HepG2 (cell line): ENCODE data around the gene DBN1. TPM values are rescaled to one million over a fixed set of nuclear protein-coding genes. Genes with fewer than 3 reads are reported as not detected.

Experiments used
- ATF7 ChIP-seq, 2 experiments: fragments of 450-650 bp in 1 of 2; sonication (generic) in 1 of 2; formaldehyde crosslinking in 1 of 2; IDR thresholded peaks; 2 replicates each; pipeline versions ENCODE4 v1.4.0 to v1.6.1; 2016 to 2020; ENCODE audit warnings: antibody characterized with exemption in 1 of 2, mild to moderate bottlenecking in 1 of 2, missing genetic modification reagents in 1 of 2
- CBX5 ChIP-seq: sonication (generic); formaldehyde crosslinking; IDR thresholded peaks from 2 replicates; pipeline ENCODE4 v1.4.0; 2020; ENCODE audit warnings: missing genetic modification reagents, borderline replicate concordance
- ETV5 ChIP-seq: IDR thresholded peaks from 2 replicates; pipeline ENCODE4 v1.6.1; 2018; ENCODE audit warnings: missing biosample characterization, missing genetic modification reagents, inconsistent platforms, borderline replicate concordance
- HMG20B ChIP-seq: conservative IDR thresholded peaks from 2 replicates; pipeline ENCODE4 v1.6.1; 2016; ENCODE audit warnings: missing genetic modification reagents, missing compliant biosample characterization
- HNRNPH1 ChIP-seq: fragments of 200-400 bp; formaldehyde crosslinking; optimal IDR thresholded peaks from 2 replicates; pipeline ENCODE3; 2017; ENCODE audit warnings: mild to moderate bottlenecking, low read depth, low read length
- MAF1 ChIP-seq: sonication (generic); formaldehyde crosslinking; IDR thresholded peaks from 2 replicates; pipeline ENCODE4 v1.5.0; 2020; ENCODE audit warnings: missing genetic modification reagents, borderline replicate concordance
- RCOR2 ChIP-seq: IDR thresholded peaks from 2 replicates; pipeline ENCODE4 v1.6.1; 2016; ENCODE audit warnings: missing biosample characterization, missing genetic modification reagents
- RFX1 ChIP-seq: fragments of 450-650 bp; IDR thresholded peaks from 2 replicates; pipeline ENCODE4 v1.6.1; 2017
- ZFP36L2 ChIP-seq: sonication (generic); formaldehyde crosslinking; IDR thresholded peaks from 2 replicates; pipeline ENCODE4 v1.4.0; 2020; ENCODE audit warnings: missing genetic modification reagents
- ZFX ChIP-seq: sonication (generic); formaldehyde crosslinking; IDR thresholded peaks from 2 replicates; pipeline ENCODE4 v1.4.0; 2020; ENCODE audit warnings: mild to moderate bottlenecking, low read depth, missing genetic modification reagents, moderate library complexity
- ZFYVE20 ChIP-seq: sonication (generic); formaldehyde crosslinking; IDR thresholded peaks from 2 replicates; pipeline ENCODE4 v1.8.0; 2023; ENCODE audit warnings: low read depth, mild to moderate bottlenecking, moderate library complexity, missing genetic modification reagents, borderline replicate concordance
- ZIK1 ChIP-seq: sonication (generic); formaldehyde crosslinking; IDR thresholded peaks from 2 replicates; pipeline ENCODE4 v1.5.0; 2020; ENCODE audit warnings: mild to moderate bottlenecking, low read depth, missing genetic modification reagents, borderline replicate concordance
- ZNF274 ChIP-seq: sonication (generic); formaldehyde crosslinking; IDR thresholded peaks from 2 replicates; pipeline ENCODE4 v1.5.1; 2020; ENCODE audit warnings: mild to moderate bottlenecking, missing genetic modification reagents
- ZNF547 ChIP-seq: sonication (generic); formaldehyde crosslinking; IDR thresholded peaks from 2 replicates; pipeline ENCODE4 v1.5.1; 2020; ENCODE audit warnings: mild to moderate bottlenecking, missing genetic modification reagents
- ZNF598 ChIP-seq: sonication (generic); formaldehyde crosslinking; IDR thresholded peaks from 2 replicates; pipeline ENCODE4 v1.5.1; 2020; ENCODE audit warnings: mild to moderate bottlenecking, missing genetic modification reagents, borderline replicate concordance
- polyA plus RNA-seq, 8 experiments: library from polyadenylated mRNA; depleted of rRNA in 3 of 8; stranded (reverse) in 7 of 8; unstranded in 1 of 8; fragments of >200 nt; fragmentation: Illumina TruSeq in 4 of 8; extraction: Trizol in 4 of 8; gene quantifications; 2 replicates each; pipeline versions ENCODE4 v1.2.1 to v1.2.3, GENCODE V29; 2011 to 2016; ENCODE audit warnings: low read depth in 4 of 8, missing spikeins in 1 of 8, mixed read lengths in 1 of 8; ENCODE audit not compliant: insufficient read depth in 1 of 8
- total RNA-seq, 5 experiments: library from RNA; depleted of rRNA; stranded (reverse); fragments of >200 nt; fragmentation: Illumina TruSeq; extraction: Trizol; gene quantifications; 2 replicates each; pipeline ENCODE4 v1.2.3, GENCODE V29; 2016; ENCODE audit warnings: low read depth in 1 of 5
- TF ChIP-seq, protein P1 (sequence below): sonication (generic); formaldehyde crosslinking; conservative IDR thresholded peaks from 2 replicates; pipeline ENCODE4 v1.5.0; 2020; ENCODE audit warnings: missing genetic modification reagents
- TF ChIP-seq, protein P2 (sequence below): IDR thresholded peaks from 2 replicates; pipeline ENCODE4 v1.6.1; 2012; ENCODE audit warnings: inconsistent platforms
- TF ChIP-seq, protein P3 (sequence below): IDR thresholded peaks from 2 replicates; pipeline ENCODE4 v1.6.1; 2016
- TF ChIP-seq, protein P4 (sequence below): sonication (generic); formaldehyde crosslinking; IDR thresholded peaks from 2 replicates; pipeline ENCODE4 v1.4.0; 2020; ENCODE audit warnings: mild to moderate bottlenecking, missing genetic modification reagents
- TF ChIP-seq, protein P5 (sequence below): IDR thresholded peaks from 2 replicates; pipeline ENCODE4 v1.6.1; 2016; ENCODE audit warnings: mild to moderate bottlenecking
- TF ChIP-seq, protein P6 (sequence below): sonication (generic); formaldehyde crosslinking; IDR thresholded peaks from 2 replicates; pipeline ENCODE4 v1.9.0; 2022; ENCODE audit warnings: missing genetic modification reagents, mild to moderate bottlenecking, borderline replicate concordance

Gene DBN1
- total and polyA plus RNA-seq, 2 of the 13 experiments (the other 11 are each of a cell fraction or from before 2014, with no cell fraction given) = 27.0 to 37.3 TPM

DNA sequence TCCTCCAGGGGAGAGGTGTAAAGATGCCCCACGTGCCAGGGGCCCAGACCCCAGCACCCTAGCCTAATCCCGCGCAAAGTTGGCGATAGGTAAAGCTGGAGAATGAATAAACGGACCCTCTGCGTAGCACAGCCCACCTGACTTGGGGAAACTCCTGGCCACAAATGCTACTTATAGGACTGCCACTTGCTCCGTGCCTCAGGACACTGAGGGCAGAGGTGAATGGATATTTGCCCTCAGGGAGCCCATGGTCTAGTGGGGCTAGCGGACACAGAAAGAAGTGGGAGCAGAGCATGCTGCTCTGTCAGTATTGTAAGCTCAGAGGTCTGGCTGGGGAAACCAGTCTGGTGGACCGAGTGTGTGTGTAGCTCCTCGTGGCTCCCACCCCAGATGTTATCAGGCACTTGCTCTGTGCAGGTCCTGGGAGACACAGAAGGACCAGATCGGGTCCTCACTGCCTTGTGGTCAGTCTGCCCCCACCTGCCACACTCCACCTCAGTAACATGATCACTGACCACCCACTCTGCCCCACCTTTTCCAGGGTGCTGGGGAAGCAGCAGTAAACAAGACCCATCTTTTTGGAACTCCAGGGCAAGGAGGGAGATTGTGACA, 46.1 kb downstream of the DBN1 start (continued):
- TF ChIP-seq, protein P1, sequence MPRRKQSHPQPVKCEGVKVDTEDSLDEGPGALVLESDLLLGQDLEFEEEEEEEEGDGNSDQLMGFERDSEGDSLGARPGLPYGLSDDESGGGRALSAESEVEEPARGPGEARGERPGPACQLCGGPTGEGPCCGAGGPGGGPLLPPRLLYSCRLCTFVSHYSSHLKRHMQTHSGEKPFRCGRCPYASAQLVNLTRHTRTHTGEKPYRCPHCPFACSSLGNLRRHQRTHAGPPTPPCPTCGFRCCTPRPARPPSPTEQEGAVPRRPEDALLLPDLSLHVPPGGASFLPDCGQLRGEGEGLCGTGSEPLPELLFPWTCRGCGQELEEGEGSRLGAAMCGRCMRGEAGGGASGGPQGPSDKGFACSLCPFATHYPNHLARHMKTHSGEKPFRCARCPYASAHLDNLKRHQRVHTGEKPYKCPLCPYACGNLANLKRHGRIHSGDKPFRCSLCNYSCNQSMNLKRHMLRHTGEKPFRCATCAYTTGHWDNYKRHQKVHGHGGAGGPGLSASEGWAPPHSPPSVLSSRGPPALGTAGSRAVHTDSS = no peak
- no peak for TF ChIP-seq CBX5 (CRISPR knock-in tag)
- no peak for TF ChIP-seq MAF1 (CRISPR knock-in tag)
- TF ChIP-seq ZNF547 (CRISPR knock-in tag) = peak; percentile 43; the same call in 1 of the 2 replicates
- peak; percentile 4; the same call in 1 of the 2 replicates for TF ChIP-seq ETV5
- TF ChIP-seq HNRNPH1 = peak; percentile 39
- 0 out of 2 replicates have a peak, but pooled peaks have one; percentile 19 for TF ChIP-seq ZIK1 (CRISPR knock-in tag)
- TF ChIP-seq ZNF274 (CRISPR knock-in tag) = peak; percentile 54; the same call in 1 of the 2 replicates
- TF ChIP-seq, protein P2, sequence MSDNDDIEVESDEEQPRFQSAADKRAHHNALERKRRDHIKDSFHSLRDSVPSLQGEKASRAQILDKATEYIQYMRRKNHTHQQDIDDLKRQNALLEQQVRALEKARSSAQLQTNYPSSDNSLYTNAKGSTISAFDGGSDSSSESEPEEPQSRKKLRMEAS = peak; percentile 55
- TF ChIP-seq, protein P3, sequence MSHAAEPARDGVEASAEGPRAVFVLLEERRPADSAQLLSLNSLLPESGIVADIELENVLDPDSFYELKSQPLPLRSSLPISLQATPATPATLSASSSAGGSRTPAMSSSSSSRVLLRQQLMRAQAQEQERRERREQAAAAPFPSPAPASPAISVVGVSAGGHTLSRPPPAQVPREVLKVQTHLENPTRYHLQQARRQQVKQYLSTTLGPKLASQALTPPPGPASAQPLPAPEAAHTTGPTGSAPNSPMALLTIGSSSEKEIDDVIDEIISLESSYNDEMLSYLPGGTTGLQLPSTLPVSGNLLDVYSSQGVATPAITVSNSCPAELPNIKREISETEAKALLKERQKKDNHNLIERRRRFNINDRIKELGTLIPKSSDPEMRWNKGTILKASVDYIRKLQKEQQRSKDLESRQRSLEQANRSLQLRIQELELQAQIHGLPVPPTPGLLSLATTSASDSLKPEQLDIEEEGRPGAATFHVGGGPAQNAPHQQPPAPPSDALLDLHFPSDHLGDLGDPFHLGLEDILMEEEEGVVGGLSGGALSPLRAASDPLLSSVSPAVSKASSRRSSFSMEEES (CRISPR knock-in tag) = 0 out of 2 replicates have a peak, but pooled peaks have one; percentile 10
- TF ChIP-seq, protein P4, sequence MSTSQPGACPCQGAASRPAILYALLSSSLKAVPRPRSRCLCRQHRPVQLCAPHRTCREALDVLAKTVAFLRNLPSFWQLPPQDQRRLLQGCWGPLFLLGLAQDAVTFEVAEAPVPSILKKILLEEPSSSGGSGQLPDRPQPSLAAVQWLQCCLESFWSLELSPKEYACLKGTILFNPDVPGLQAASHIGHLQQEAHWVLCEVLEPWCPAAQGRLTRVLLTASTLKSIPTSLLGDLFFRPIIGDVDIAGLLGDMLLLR = no peak
- TF ChIP-seq, protein P5, sequence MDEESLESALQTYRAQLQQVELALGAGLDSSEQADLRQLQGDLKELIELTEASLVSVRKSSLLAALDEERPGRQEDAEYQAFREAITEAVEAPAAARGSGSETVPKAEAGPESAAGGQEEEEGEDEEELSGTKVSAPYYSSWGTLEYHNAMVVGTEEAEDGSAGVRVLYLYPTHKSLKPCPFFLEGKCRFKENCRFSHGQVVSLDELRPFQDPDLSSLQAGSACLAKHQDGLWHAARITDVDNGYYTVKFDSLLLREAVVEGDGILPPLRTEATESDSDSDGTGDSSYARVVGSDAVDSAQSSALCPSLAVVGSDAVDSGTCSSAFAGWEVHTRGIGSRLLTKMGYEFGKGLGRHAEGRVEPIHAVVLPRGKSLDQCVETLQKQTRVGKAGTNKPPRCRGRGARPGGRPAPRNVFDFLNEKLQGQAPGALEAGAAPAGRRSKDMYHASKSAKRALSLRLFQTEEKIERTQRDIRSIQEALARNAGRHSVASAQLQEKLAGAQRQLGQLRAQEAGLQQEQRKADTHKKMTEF (CRISPR knock-in tag) = no peak
- 0 out of 2 replicates have a peak, but pooled peaks have one; percentile 29 for TF ChIP-seq ZNF598 (CRISPR knock-in tag)
- TF ChIP-seq ZFYVE20 (CRISPR knock-in tag) = no peak
- TF ChIP-seq RCOR2 (CRISPR knock-in tag) = no peak
- TF ChIP-seq ZFP36L2 (CRISPR knock-in tag) = no peak
- TF ChIP-seq ZFX (CRISPR knock-in tag) = peak; percentile 4; the same call in 1 of the 2 replicates
- no peak for TF ChIP-seq RFX1
- no peak for TF ChIP-seq HMG20B
- TF ChIP-seq ATF7 (IDR thresholded peaks at IDR 0.05) = no peak
- no peak for TF ChIP-seq ATF7 (CRISPR knock-in tag; IDR thresholded peaks at IDR 0.05)
- TF ChIP-seq, protein P6, sequence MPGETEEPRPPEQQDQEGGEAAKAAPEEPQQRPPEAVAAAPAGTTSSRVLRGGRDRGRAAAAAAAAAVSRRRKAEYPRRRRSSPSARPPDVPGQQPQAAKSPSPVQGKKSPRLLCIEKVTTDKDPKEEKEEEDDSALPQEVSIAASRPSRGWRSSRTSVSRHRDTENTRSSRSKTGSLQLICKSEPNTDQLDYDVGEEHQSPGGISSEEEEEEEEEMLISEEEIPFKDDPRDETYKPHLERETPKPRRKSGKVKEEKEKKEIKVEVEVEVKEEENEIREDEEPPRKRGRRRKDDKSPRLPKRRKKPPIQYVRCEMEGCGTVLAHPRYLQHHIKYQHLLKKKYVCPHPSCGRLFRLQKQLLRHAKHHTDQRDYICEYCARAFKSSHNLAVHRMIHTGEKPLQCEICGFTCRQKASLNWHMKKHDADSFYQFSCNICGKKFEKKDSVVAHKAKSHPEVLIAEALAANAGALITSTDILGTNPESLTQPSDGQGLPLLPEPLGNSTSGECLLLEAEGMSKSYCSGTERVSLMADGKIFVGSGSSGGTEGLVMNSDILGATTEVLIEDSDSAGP (CRISPR knock-in tag) = peak; percentile 18; the same call in 1 of the 2 replicates
